HPDE6-E6E7 (cell line): ENCODE data around the gene VIPR2.
"Not testable (repeated sequence)": the region's sequence is repeated elsewhere in the genome, so short reads cannot be mapped to it uniquely, and the experiment has no call there.

Source experiments
- DNase-seq: peaks from one replicate; pipeline ENCODE4 v3.0.0; 2011; ENCODE audit warnings: missing footprints; ENCODE audit errors: extremely low spot score

Gene VIPR2

GRCh38 chr7:158991824-158992621 lies 152.6 kb downstream of the VIPR2 start:
- no peak for DNase-seq

GRCh38 chr7:158988996-158989395 lies 155.7 kb downstream of the VIPR2 start:
- no peak for DNase-seq

DNA sequence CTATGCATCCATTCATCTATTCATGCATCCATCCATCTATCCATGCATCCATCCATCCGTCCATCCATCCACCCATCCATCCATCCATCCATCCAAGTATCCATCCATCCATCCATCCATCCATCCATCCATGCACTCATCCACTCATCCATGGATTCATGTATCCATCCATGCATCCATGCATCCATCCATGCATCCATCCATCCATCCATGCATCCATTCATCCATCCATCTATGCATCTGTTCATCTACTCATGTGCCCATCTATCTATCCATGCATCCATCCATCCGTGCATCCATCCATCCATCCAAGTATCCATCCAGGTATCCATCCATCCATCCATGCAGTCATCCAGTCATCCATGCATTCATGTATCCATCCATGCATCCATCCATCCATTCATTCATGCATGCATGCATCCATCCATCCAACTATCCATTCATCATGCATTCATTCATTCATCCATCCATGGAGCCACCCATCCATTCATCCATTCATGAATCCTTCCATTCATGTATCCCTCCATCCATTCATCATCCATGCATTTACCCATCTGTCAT lies 156.3 kb downstream of the VIPR2 start:
- DNase-seq, result no peak

- no peak for DNase-seq
These were observed 157.0 kb downstream of the VIPR2 start for GRCh38 chr7:158987691-158988090.

DNA sequence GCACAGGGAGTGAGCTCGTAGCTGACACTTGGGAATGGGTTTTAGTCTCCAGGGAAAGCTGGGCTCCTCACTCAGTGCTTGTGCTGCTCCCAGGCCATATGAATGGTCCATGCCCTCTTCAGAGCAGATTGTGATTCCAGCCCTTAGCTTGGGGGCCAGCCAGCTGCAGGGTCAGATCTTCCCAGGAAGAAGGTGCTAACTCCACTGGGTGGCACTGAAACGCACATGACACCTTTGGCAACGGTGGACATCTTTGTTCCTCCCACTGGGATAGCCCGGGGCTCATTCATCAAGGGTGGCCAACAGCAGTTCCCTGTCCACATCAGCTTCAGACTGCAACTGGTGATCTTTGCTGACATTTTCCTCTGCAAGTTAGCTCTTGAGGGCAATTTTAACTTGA lies 159.1 kb downstream of the VIPR2 start:
- DNase-seq, result no peak

DNA sequence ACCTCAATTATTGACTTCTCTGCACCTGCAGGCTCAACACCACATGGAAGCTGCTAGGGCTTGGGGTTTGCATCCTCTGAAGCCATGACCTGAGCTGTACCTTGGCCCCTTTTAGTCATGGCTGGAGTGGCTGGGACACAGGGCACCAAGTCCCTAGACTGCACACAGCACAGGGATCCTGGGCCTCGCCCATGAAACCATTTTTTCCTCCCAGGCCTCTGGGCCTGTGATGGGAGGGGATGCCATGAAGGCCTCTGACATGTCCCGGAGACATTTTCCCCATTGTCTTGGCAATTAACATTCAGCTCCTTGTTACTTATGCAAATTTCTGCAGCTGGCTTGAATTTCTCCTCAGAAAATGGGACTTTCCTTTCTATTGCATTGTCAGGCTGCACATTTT lies 160.7 kb downstream of the VIPR2 start:
- not testable (repeated sequence) for DNase-seq

- DNase-seq, result not testable (repeated sequence)
These were observed 162.6 kb downstream of the VIPR2 start for GRCh38 chr7:158982080-158982479.

DNA sequence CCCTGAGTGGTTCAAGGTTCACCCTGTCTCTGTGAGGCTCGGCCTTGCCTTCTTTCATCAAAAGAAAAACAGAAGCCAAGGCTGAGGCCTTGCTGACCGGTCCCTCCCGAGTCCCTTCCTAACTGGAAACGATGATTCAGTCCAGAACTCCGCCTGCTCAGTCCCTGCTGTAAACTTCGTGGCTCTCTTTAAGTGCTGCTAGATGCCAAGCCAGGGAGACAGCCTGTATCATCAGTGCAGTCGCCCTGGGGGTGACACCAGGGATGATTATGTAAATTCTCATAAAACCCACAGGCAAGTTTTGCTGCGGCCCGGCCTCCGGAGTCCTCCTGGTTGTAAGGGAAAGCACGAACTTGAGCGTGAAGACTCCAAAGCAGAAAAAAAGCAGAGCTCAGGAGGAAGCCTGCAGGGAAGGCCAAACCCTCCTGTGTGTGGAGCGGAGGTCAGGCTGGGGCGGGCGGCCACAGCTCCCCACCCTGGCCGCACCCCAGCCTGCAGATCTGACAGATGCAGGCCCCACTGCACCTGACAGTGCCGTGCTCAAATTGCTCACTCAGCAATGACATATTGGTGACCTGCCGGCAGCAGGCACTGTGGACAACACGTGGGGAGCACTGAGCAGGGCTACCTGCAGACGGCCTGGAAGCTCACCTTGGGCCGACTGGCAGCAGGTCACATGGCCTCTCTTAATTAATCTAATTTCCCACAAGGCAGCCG lies 164.9 kb downstream of the VIPR2 start:
- no peak for DNase-seq

DNA sequence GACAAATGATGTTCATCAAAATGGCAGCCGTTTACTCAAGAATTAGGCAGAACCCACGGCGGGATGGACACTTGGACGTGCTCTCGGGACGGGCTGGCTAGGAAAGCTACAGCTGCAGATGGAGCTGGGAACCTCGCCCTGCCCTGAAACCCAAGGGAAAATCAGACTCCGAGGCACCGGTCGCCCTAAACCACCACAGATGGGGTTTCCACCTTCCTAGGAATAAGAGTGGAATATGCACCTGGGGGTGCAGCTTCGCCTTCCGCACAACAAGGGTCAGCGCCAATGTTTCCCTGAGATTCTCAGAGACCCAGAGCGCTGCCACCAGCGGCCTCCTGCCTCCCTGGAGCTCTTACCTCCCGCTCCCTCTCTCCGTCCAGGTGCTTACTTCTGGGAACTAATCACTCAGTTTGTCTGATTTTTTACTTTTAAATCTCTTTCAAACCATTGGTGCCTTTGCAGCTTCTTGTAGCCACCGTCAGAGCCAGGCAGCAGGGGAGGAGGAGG lies 165.6 kb downstream of the VIPR2 start:
- no peak for DNase-seq
